Neural cell (in vitro differentiated cells): ENCODE data around the gene RASL11B. TPM values are rescaled to one million over a fixed set of nuclear protein-coding genes. Genes with fewer than 3 reads are reported as not detected.

Experiments used
- H2AFZ ChIP-seq: fragments of 200-600, 300-800 bp; sonication (generic), shearing (Covaris generic); 2 replicates; pipeline ENCODE4 v1.6.0; 2014; ENCODE audit warnings: low read depth, mild to moderate bottlenecking, antibody characterized with exemption, low read length, moderate library complexity
- H3F3A ChIP-seq: fragments of 200-600 bp; shearing (Covaris generic); 2 replicates; pipeline ENCODE4 v1.6.1; 2016; ENCODE audit warnings: mild to moderate bottlenecking, moderate library complexity, mixed read lengths, antibody characterized with exemption, low read length; ENCODE audit not compliant: insufficient read depth, poor library complexity, severe bottlenecking
- H3K27ac ChIP-seq: fragments of 200-600, 300-800 bp; sonication (generic), shearing (Covaris generic); 2 replicates; pipeline ENCODE4 v1.5.1; 2014; ENCODE audit warnings: mild to moderate bottlenecking, low read length, moderate library complexity
- H3K27me3 ChIP-seq: fragments of 300-800, 200-600 bp; sonication (generic), shearing (Covaris generic); 2 replicates; pipeline ENCODE4 v1.6.0; 2014; ENCODE audit warnings: mild to moderate bottlenecking, low read depth, low read length, moderate library complexity; ENCODE audit not compliant: insufficient read depth
- H3K36me3 ChIP-seq: fragments of 300-800, 200-600 bp; sonication (generic), shearing (Covaris generic); 2 replicates; pipeline ENCODE4 v1.5.1; 2014; ENCODE audit warnings: mild to moderate bottlenecking, antibody characterized with exemption, low read length, moderate library complexity; ENCODE audit not compliant: insufficient read depth
- H3K4me2 ChIP-seq: fragments of 300-800, 200-600 bp; sonication (generic), shearing (Covaris generic); 2 replicates; pipeline ENCODE4 v1.6.0; 2014; ENCODE audit warnings: mild to moderate bottlenecking, low read length
- H3K4me3 ChIP-seq: fragments of 300-800, 200-600 bp; sonication (generic), shearing (Covaris generic); 2 replicates; pipeline ENCODE4 v1.5.1; 2014; ENCODE audit warnings: mild to moderate bottlenecking, low read length, moderate library complexity
- H3K79me2 ChIP-seq: fragments of 200-600 bp; shearing (Covaris generic); replicated peaks from 2 replicates; pipeline ENCODE4 v1.6.0; 2014; ENCODE audit warnings: mild to moderate bottlenecking, low read length, moderate library complexity; ENCODE audit not compliant: insufficient read depth
- H3K9ac ChIP-seq: fragments of 300-800, 200-600 bp; sonication (generic), shearing (Covaris generic); 2 replicates; pipeline ENCODE4 v1.6.1; 2016; ENCODE audit warnings: mild to moderate bottlenecking, low read length, mixed read lengths
- H3K9me2 ChIP-seq: fragments of 200-600 bp; shearing (Covaris generic); 2 replicates; pipeline ENCODE4 v1.6.1; 2016; ENCODE audit warnings: mild to moderate bottlenecking, low read length, mixed read lengths; ENCODE audit not compliant: insufficient read depth
- H3K9me3 ChIP-seq: fragments of 200-600, 300-800 bp; sonication (generic), shearing (Covaris generic); 2 replicates; pipeline ENCODE4 v1.6.1; 2016; ENCODE audit warnings: mild to moderate bottlenecking, mixed run types, low read length, moderate library complexity, mixed read lengths
- H4K20me1 ChIP-seq: fragments of 200-600 bp; shearing (Covaris generic); 2 replicates; pipeline ENCODE4 v1.6.1; 2016; ENCODE audit warnings: mild to moderate bottlenecking, mixed run types; ENCODE audit not compliant: insufficient read depth
- EP300 ChIP-seq: fragments of 450-650 bp; conservative IDR thresholded peaks from 2 replicates; pipeline ENCODE4 v1.6.1; 2014; ENCODE audit warnings: antibody characterized with exemption, mild to moderate bottlenecking, moderate library complexity; ENCODE audit not compliant: poor library complexity, severe bottlenecking
- EZH2 ChIP-seq: fragments of 200-600, 300-800 bp; shearing (Covaris generic), sonication (generic); IDR thresholded peaks from 2 replicates; pipeline ENCODE4 v1.6.1; 2014; ENCODE audit warnings: antibody characterized with exemption, low read length, borderline replicate concordance, mild to moderate bottlenecking; ENCODE audit not compliant: insufficient read depth, poor library complexity, severe bottlenecking
- MXI1 ChIP-seq: fragments of 450-650 bp; conservative IDR thresholded peaks from 2 replicates; pipeline ENCODE4 v1.6.1; 2014; ENCODE audit warnings: antibody characterized with exemption, mild to moderate bottlenecking; ENCODE audit not compliant: poor library complexity, severe bottlenecking
- POLR2AphosphoS5 ChIP-seq: IDR thresholded peaks from 2 replicates; pipeline ENCODE4 v1.6.1; 2012
- RAD21 ChIP-seq: fragments of 450-650 bp; conservative IDR thresholded peaks from 2 replicates; pipeline ENCODE4 v1.6.1; 2014; ENCODE audit warnings: antibody characterized with exemption, mild to moderate bottlenecking, moderate library complexity
- SMC3 ChIP-seq: fragments of 450-650 bp; conservative IDR thresholded peaks from 2 replicates; pipeline ENCODE4 v1.6.1; 2014; ENCODE audit warnings: antibody characterized with exemption, mild to moderate bottlenecking, moderate library complexity; ENCODE audit not compliant: poor library complexity
- TAF1 ChIP-seq: IDR thresholded peaks from 2 replicates; pipeline ENCODE4 v1.6.1; 2012; ENCODE audit warnings: low read depth
- polyA plus RNA-seq: library from polyadenylated mRNA; depleted of rRNA; stranded (reverse); fragments of >200 nt; gene quantifications from 2 replicates; pipeline ENCODE4 v1.2.3, GENCODE V29; 2014
- TF ChIP-seq, protein P1 (sequence below): IDR thresholded peaks from 2 replicates; pipeline ENCODE4 v1.6.1; 2012; ENCODE audit warnings: borderline replicate concordance
- TF ChIP-seq, protein P2 (sequence below): fragments of 450-650 bp; IDR thresholded peaks from 2 replicates; pipeline ENCODE4 v1.5.1; 2014; ENCODE audit warnings: antibody characterized with exemption, mild to moderate bottlenecking, moderate library complexity; ENCODE audit not compliant: poor library complexity, severe bottlenecking

The RASL11B gene
- polyA plus RNA-seq, 1 donor from 2014 or later, result 2.1 TPM

DNA sequence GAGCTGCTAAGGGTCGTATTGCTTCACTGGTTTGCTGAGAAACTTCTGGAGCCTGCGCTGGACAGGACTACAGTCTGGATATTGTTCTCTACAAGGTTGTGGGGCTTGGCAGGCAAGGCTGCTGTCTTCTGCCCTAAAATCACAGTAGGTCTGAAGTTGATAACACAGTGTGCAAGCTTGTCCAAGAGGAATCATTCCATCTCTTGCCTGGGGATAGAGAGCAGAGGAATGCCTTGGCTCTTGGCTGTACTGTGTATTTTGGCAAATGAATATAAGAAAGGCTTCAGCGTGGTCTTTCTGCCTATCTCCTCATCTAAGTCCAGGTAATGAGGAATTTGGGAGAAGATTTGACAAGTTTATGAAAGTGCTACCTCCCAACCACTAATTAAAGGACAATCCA is 9.4 kb upstream of the RASL11B start:
- Histone ChIP-seq H3F3A (no peaks in the 10 kb centered on the region), H4K20me1 (no peaks in the 10 kb centered on the region), H3K36me3 (no peaks in the 10 kb centered on the region), H2AFZ (no peak overlapping the region), H3K9ac (no peak overlapping the region), H3K9me3 (no peaks in the 10 kb centered on the region), H3K27ac (no peak overlapping the region), H3K79me2 (no peaks in the 10 kb centered on the region), H3K27me3 (no peaks in the 10 kb centered on the region), H3K4me3 (no peak overlapping the region), H3K4me2 (no peak overlapping the region), H3K9me2 (no peaks in the 10 kb centered on the region)
- TF ChIP-seq, protein P1, sequence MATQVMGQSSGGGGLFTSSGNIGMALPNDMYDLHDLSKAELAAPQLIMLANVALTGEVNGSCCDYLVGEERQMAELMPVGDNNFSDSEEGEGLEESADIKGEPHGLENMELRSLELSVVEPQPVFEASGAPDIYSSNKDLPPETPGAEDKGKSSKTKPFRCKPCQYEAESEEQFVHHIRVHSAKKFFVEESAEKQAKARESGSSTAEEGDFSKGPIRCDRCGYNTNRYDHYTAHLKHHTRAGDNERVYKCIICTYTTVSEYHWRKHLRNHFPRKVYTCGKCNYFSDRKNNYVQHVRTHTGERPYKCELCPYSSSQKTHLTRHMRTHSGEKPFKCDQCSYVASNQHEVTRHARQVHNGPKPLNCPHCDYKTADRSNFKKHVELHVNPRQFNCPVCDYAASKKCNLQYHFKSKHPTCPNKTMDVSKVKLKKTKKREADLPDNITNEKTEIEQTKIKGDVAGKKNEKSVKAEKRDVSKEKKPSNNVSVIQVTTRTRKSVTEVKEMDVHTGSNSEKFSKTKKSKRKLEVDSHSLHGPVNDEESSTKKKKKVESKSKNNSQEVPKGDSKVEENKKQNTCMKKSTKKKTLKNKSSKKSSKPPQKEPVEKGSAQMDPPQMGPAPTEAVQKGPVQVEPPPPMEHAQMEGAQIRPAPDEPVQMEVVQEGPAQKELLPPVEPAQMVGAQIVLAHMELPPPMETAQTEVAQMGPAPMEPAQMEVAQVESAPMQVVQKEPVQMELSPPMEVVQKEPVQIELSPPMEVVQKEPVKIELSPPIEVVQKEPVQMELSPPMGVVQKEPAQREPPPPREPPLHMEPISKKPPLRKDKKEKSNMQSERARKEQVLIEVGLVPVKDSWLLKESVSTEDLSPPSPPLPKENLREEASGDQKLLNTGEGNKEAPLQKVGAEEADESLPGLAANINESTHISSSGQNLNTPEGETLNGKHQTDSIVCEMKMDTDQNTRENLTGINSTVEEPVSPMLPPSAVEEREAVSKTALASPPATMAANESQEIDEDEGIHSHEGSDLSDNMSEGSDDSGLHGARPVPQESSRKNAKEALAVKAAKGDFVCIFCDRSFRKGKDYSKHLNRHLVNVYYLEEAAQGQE, result no peak
- TF ChIP-seq TAF1, result no peak
- TF ChIP-seq, protein P2, sequence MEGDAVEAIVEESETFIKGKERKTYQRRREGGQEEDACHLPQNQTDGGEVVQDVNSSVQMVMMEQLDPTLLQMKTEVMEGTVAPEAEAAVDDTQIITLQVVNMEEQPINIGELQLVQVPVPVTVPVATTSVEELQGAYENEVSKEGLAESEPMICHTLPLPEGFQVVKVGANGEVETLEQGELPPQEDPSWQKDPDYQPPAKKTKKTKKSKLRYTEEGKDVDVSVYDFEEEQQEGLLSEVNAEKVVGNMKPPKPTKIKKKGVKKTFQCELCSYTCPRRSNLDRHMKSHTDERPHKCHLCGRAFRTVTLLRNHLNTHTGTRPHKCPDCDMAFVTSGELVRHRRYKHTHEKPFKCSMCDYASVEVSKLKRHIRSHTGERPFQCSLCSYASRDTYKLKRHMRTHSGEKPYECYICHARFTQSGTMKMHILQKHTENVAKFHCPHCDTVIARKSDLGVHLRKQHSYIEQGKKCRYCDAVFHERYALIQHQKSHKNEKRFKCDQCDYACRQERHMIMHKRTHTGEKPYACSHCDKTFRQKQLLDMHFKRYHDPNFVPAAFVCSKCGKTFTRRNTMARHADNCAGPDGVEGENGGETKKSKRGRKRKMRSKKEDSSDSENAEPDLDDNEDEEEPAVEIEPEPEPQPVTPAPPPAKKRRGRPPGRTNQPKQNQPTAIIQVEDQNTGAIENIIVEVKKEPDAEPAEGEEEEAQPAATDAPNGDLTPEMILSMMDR, result no peak
- TF ChIP-seq EZH2, result no peak
- no peak for TF ChIP-seq SMC3

DNA sequence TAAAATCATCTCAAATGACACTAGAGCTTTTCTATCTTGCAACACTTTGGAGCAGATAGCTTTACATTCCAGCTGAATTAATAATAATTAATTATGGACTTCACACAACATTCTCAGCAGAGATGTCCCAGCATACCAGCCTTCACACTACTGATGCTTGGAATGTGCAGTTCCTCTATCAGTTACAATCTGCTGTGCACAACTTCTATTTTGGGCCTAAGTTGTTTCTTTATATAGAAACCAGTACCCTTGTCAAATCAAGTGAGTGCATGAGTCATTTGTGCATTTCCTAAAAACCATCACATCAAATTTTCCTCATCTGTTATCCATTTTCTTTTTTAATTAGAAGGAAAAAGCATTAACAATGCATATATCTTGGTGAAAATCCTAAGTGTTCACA is 8.8 kb upstream of the RASL11B start:
- Histone ChIP-seq H4K20me1 (no peaks in the 10 kb centered on the region), H2AFZ (no peak overlapping the region), H3K27ac (no peak overlapping the region), H3F3A (no peaks in the 10 kb centered on the region), H3K9me3 (no peaks in the 10 kb centered on the region), H3K4me3 (no peak overlapping the region), H3K4me2 (no peak overlapping the region), H3K79me2 (no peaks in the 10 kb centered on the region), H3K27me3 (no peaks in the 10 kb centered on the region), H3K36me3 (no peaks in the 10 kb centered on the region), H3K9ac (no peak overlapping the region), H3K9me2 (no peaks in the 10 kb centered on the region)
- no peak for TF ChIP-seq TAF1
- no peak for TF ChIP-seq MXI1
- no peak for TF ChIP-seq RAD21
- TF ChIP-seq EP300, result no peak
- TF ChIP-seq, protein P1, result no peak
- TF ChIP-seq POLR2AphosphoS5, result no peak
- TF ChIP-seq SMC3, result no peak
